Nephron (organoid): ENCODE results near the gene KIFC3.
A peak's percentile ranks its signal among the peaks of the same experiment; 100 is the strongest.
"Not testable (repeated sequence)": the region's sequence is repeated elsewhere in the genome, so short reads cannot be mapped to it uniquely, and the experiment has no call there.

Experiments used
- H3K27ac Mint-ChIP-seq, 3 experiments: 2 replicates each; pipeline ENCODE4 v1.8.0; 2020; ENCODE audit warnings: mixed read lengths in 3 of 3, mild to moderate bottlenecking in 2 of 3, moderate library complexity in 1 of 3
- H3K27me3 Mint-ChIP-seq: 2 replicates; pipeline ENCODE4 v1.8.0; 2021; ENCODE audit warnings: low read depth, mild to moderate bottlenecking, moderate library complexity, mixed read lengths
- H3K36me3 Mint-ChIP-seq: 2 replicates; pipeline ENCODE4 v1.8.0; 2020; ENCODE audit warnings: low read depth, mixed read lengths
- H3K4me1 Mint-ChIP-seq: 2 replicates; pipeline ENCODE4 v1.8.0; 2020; ENCODE audit warnings: mixed read lengths
- H3K4me3 Mint-ChIP-seq, 3 experiments: 2 replicates each; pipeline ENCODE4 v1.8.0; 2020; ENCODE audit warnings: mild to moderate bottlenecking in 3 of 3, mixed read lengths in 3 of 3, moderate library complexity in 2 of 3
- H3K9me3 Mint-ChIP-seq: 2 replicates; pipeline ENCODE4 v1.8.0; 2020; ENCODE audit warnings: mixed read lengths
- TF ChIP-seq, protein P1 (sequence below), 3 experiments: fragments of 200-600 bp; sonication (generic); IDR thresholded peaks; one replicate each; pipeline ENCODE4 v1.5.0; 2021; ENCODE audit warnings: antibody characterized with exemption in 3 of 3; ENCODE audit not compliant: unreplicated experiment in 3 of 3

Gene KIFC3

DNA sequence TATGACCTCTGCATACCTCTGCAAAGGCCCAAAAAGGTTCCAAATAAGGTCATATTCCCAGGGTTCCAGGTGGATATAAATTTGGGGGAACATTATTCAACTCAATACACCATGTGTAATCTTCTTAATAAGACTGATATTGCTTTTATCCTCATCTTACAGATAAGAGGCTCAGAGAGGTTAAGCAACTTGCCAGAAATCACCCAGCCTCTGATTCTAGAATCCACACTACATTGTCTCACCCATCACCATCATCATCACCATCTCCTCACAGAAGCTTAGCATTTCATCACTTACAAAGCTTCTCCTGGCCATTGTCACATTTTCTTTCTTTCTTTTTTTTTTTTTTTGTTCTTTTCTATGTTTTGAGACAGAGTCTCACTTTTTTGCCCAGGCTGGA, 15.4 kb upstream of the KIFC3 start:
- Mint-ChIP-seq H3K27ac (peak overlapping the region in 2 of 3 experiments; percentile 50 to 53), H3K36me3 (no peaks in the 10 kb centered on the region), H3K4me3 (no peak overlapping the region), H3K9me3 (no peaks in the 10 kb centered on the region), H3K4me1 (peaks cover 45% of the 10 kb centered on the region), H3K27me3 (peaks cover 9% of the 10 kb centered on the region)
- TF ChIP-seq, protein P1, sequence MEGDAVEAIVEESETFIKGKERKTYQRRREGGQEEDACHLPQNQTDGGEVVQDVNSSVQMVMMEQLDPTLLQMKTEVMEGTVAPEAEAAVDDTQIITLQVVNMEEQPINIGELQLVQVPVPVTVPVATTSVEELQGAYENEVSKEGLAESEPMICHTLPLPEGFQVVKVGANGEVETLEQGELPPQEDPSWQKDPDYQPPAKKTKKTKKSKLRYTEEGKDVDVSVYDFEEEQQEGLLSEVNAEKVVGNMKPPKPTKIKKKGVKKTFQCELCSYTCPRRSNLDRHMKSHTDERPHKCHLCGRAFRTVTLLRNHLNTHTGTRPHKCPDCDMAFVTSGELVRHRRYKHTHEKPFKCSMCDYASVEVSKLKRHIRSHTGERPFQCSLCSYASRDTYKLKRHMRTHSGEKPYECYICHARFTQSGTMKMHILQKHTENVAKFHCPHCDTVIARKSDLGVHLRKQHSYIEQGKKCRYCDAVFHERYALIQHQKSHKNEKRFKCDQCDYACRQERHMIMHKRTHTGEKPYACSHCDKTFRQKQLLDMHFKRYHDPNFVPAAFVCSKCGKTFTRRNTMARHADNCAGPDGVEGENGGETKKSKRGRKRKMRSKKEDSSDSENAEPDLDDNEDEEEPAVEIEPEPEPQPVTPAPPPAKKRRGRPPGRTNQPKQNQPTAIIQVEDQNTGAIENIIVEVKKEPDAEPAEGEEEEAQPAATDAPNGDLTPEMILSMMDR (IDR thresholded peaks at IDR 0.05; ENCODE audit: unreplicated experiment in 3 of 3) = no peak

DNA sequence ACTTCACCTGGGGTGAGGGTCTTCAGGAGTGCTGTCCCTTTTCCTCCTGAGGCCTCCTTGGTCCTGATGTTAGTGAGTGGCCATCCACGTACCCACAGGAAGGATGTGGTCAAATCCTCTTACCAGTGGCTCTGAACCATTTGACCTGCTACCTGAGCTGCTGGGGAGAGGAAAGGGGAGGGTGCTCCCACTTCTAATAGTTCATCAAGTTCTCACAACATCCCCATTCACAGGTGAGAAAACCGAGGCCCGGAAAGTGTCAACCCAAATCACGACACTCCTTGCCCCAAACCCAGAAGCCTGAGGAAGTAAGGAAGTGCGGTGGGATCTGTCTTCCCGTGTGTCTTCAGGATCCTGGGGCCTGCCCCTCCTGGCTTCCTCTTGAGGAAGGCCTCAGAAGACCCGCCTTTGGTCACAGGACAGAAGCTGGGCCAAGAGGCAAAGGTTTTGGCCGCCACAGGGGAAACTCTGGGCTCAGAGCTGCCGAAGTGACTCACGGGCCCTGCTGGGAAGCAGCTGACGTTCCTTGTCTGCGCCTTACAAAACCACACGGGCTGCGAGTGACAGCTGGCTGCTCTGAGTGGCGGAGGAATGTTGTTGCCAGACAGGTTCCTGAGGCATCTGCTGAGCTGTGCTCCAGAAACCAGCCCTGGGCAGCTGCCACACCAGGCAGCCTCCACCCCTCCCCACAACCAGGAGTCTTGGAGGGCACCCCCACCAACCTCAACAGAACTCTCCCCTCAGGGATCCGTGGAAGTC, 13.9 kb upstream of the KIFC3 start:
- H3K4me3 Mint-ChIP-seq = peak overlapping the region in 1 of 3 experiments; percentile 48
- TF ChIP-seq, protein P1 (IDR thresholded peaks at IDR 0.05; ENCODE audit: unreplicated experiment in 3 of 3) = no peak
- peaks cover 46% of the 10 kb centered on the region for H3K4me1 Mint-ChIP-seq
- no peaks in the 10 kb centered on the region for H3K36me3 Mint-ChIP-seq
- H3K9me3 Mint-ChIP-seq = no peaks in the 10 kb centered on the region
- H3K27ac Mint-ChIP-seq = peak overlapping the region; percentile 75 to 88 (median 79)
- H3K27me3 Mint-ChIP-seq = peaks cover 9% of the 10 kb centered on the region

DNA sequence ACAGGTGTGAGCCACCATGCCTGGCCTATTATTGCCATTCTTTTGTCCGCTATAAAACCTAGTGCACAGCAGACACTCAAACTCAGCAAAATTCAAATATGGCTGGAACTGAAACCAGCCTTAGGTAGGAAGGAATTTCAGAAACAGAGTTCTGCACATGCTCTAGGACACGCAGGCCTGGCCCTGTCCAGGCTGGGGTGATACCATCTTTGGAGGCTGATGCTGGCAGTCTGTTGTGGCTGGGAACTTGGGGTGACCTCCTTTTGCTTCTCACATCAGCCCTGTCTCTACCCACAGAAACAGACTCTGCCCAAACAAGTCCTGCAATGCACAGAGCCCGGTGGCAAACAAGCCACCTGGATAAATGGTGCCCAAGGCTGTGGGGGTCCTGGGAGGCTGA, 12.6 kb upstream of the KIFC3 start:
- H3K27ac Mint-ChIP-seq = no peak overlapping the region
- H3K4me1 Mint-ChIP-seq = peaks cover 52% of the 10 kb centered on the region
- H3K9me3 Mint-ChIP-seq = no peaks in the 10 kb centered on the region
- TF ChIP-seq, protein P1 (IDR thresholded peaks at IDR 0.05; ENCODE audit: unreplicated experiment in 3 of 3) = no peak
- no peak overlapping the region for H3K4me3 Mint-ChIP-seq
- peaks cover 13% of the 10 kb centered on the region for H3K27me3 Mint-ChIP-seq
- no peaks in the 10 kb centered on the region for H3K36me3 Mint-ChIP-seq

DNA sequence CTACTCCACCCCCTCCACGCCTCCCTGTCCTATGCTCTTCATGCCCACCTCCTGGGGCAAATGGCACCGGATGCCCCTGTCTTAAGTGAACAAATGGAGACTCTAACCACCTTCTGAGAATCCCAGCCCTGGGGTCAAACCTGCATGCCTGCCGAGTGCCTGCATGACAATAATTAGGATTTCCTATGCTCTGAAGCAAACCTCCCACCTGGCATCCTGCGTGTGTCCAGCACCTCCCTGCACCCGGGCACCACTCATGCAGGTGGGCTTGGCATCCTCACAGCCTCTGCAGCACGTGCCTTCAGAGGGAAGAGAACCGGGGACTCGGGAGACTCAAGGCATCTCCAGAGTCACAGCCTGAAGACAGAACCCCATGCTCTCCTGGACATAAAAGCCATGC, 11.2 kb upstream of the KIFC3 start:
- TF ChIP-seq, protein P1 (IDR thresholded peaks at IDR 0.05; ENCODE audit: unreplicated experiment in 3 of 3) = no peak
- no peak overlapping the region for H3K27ac Mint-ChIP-seq
- peaks cover 13% of the 10 kb centered on the region for H3K27me3 Mint-ChIP-seq
- peaks cover 47% of the 10 kb centered on the region for H3K4me1 Mint-ChIP-seq
- H3K4me3 Mint-ChIP-seq = no peak overlapping the region
- H3K9me3 Mint-ChIP-seq = no peaks in the 10 kb centered on the region
- H3K36me3 Mint-ChIP-seq = no peaks in the 10 kb centered on the region

DNA sequence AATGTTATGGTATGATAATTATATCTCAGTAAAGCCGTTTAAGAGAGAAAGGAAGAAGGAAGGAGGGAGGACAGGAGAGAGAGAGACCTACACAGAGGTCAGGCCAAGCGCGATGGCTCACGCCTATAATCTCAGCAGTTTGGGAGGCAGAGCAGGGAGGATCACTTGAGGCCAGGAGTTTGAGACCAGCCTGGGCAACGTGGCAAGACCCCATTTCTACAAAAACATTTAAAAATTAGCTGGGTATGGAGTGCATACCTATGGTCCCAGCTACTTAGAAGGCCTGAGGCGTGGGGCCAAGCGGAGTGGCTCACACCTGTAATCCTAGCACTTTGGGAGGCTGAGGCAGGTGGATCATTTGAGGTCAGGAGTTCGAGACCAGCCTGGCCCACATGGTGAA, 9.0 kb upstream of the KIFC3 start:
- H3K36me3 Mint-ChIP-seq, H3K4me3 Mint-ChIP-seq, H3K27ac Mint-ChIP-seq, H3K9me3 Mint-ChIP-seq: not testable (repeated sequence)
- Mint-ChIP-seq H3K27me3 (peaks cover 15% of the 10 kb centered on the region), H3K4me1 (peaks cover 44% of the 10 kb centered on the region)

DNA sequence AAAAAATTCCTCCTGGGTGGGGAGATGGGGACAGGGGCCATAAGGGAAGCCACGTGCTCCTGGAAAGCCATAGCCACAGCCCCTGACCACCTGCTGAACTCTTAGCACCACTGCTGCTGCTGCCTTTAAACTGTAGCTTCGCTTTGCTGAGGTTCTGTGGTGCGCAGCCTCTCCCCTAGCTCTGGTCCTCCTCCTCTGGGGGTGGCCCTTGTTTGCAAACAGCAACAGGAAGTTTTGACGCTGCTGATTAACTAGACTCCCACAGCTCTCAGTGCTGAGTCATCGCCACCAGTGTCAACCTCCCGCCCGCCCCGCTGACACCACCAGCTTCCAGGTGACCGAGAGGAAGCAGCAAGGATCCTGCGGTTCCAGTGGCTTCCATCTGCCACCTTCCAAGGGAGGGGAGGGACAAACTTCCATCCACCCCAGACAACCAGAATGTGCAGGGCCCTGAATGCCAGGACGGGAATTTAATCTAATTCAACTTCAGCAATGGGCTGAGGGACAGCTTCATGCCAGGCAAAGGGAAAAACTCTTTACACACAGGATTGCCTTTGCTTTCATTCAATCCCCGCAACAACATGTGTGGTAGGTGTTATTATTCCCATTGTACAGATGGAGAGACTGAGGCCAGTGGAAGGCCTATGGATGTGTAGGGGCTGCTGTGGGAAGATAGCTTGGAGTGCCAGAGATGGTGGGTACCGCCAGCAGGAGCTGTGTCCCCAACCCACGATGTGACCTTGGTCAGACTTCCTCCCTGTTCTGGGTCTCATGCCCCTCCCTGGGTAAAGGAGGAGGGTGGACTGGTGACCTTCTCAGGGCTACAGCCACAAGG, 8.1 kb upstream of the KIFC3 start:
- Mint-ChIP-seq H3K4me3 (no peak overlapping the region), H3K4me1 (peaks cover 38% of the 10 kb centered on the region), H3K27ac (peak overlapping the region in 1 of 3 experiments; percentile 69), H3K9me3 (no peaks in the 10 kb centered on the region), H3K27me3 (peaks cover 15% of the 10 kb centered on the region), H3K36me3 (no peaks in the 10 kb centered on the region)
- TF ChIP-seq, protein P1 (IDR thresholded peaks at IDR 0.05; ENCODE audit: unreplicated experiment in 3 of 3) = no peak
